IPS DF 6.9 (cell line): ENCODE measurements around the gene SMCHD1.

ENCODE experiments used
- DNase-seq: peaks from one replicate; pipeline ENCODE4 v3.0.0-alpha.2; 2013; ENCODE audit warnings: low read depth, low spot score
- H3K27ac ChIP-seq: one replicate; pipeline ENCODE4 v1.5.1; 2013; ENCODE audit warnings: low read length, control low read depth
- H3K27me3 ChIP-seq: 2 replicates; pipeline ENCODE4 v1.6.1; 2013; ENCODE audit warnings: mild to moderate bottlenecking, low read length; ENCODE audit not compliant: control insufficient read depth, insufficient read depth
- H3K36me3 ChIP-seq: 2 replicates; pipeline ENCODE4 v1.6.1; 2013; ENCODE audit warnings: low read length; ENCODE audit not compliant: control insufficient read depth, insufficient read depth
- H3K4me1 ChIP-seq: 2 replicates; pipeline ENCODE4 v1.6.1; 2013; ENCODE audit warnings: low read length; ENCODE audit not compliant: control insufficient read depth, insufficient read depth
- H3K4me3 ChIP-seq: 2 replicates; pipeline ENCODE4 v1.5.1; 2013; ENCODE audit warnings: mild to moderate bottlenecking, low read length
- H3K9me3 ChIP-seq: 2 replicates; pipeline ENCODE4 v1.6.1; 2013; ENCODE audit warnings: low read length, inconsistent platforms; ENCODE audit not compliant: control insufficient read depth, insufficient read depth
- WGBS: extraction: QIAGEN DNeasy Blood & Tissue Kit; methylation state at CpG from one replicate; pipeline ENCODE4 v1.1.7; 2013; ENCODE audit warnings: mixed read lengths, missing lambda C conversion rate; ENCODE audit not compliant: insufficient read length, insufficient coverage; 5-methylcytosine and 5-hydroxymethylcytosine counted together

The SMCHD1 gene

GRCh38 chr18:2655178-2655953, at the start of gene SMCHD1:
Gene SMCHD1 (plus strand): TSS chr18:2655726. CDS start chr18:2656076, 350 bp downstream.
- no CpG with 5 or more reads among the region's 100 CpGs for WGBS
- DNase-seq: no peak
- Histone ChIP-seq H3K4me3 (peak within 1 kb of the TSS; percentile 99), H3K27ac (no peak within 1 kb of the TSS), H3K9me3 (no peaks in the 10 kb centered on the region), H3K27me3 (peaks cover 10% of the 10 kb centered on the region; the same call in 1 of the 2 replicates), H3K36me3 (no peaks in the 10 kb centered on the region), H3K4me1 (no peaks in the 10 kb centered on the region)

DNA sequence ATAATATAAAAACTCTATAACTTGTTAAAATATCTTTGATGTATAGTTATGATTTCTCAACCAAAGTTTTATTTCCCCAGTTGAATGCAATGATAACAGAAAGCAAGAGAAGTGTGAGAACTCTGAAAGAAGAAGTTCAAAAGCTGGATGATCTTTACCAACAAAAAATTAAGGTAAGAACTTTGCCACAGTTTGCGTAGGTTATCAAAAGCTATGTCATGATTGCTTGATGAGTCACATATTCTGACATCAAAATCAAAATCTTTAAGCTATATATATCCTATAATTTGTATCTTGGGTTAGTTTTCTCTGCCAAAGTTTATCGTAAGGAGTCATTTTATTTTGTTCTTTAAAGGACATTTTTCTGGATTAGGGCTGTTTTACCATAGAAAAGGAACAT, 49.2 kb upstream of the SMCHD1 start:
- no peak overlapping the region for H3K27ac ChIP-seq
- no peaks in the 10 kb centered on the region; the same call in 1 of the 2 replicates for H3K9me3 ChIP-seq
- no peak for DNase-seq
- no peaks in the 10 kb centered on the region for H3K4me1 ChIP-seq
- peaks cover 2% of the 10 kb centered on the region; the same call in 1 of the 2 replicates for H3K36me3 ChIP-seq
- no peaks in the 10 kb centered on the region for H3K27me3 ChIP-seq
- H3K4me3 ChIP-seq: no peak overlapping the region
- no CpG with 5 or more reads among the region's 2 CpGs for WGBS

DNA sequence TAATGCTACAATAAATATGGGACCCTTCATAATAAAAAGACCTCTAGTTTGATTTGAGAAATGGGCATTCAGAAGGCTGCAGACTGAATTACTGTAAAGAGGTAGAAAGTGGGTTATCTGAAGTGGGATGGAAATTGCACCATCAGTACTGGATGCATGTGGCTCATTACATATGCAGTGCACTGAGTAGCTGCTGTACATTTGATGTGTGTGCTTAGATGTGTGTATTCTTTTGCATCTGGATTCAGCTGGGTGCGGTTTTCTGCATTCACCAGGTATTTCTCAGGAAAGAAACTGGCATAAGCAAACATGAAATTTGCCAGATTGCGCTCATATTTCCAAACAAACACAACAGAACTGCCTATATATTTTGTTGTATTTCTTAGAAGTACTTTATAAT, 45.9 kb upstream of the SMCHD1 start:
- DNase-seq: no peak
- H3K9me3 ChIP-seq: no peaks in the 10 kb centered on the region; the same call in 1 of the 2 replicates
- H3K36me3 ChIP-seq: peaks cover under 1% of the 10 kb centered on the region; the same call in 1 of the 2 replicates
- no peaks in the 10 kb centered on the region for H3K4me1 ChIP-seq
- H3K27ac ChIP-seq: no peak overlapping the region
- H3K27me3 ChIP-seq: no peaks in the 10 kb centered on the region
- no peak overlapping the region for H3K4me3 ChIP-seq
- no CpG with 5 or more reads among the region's 2 CpGs for WGBS

DNA sequence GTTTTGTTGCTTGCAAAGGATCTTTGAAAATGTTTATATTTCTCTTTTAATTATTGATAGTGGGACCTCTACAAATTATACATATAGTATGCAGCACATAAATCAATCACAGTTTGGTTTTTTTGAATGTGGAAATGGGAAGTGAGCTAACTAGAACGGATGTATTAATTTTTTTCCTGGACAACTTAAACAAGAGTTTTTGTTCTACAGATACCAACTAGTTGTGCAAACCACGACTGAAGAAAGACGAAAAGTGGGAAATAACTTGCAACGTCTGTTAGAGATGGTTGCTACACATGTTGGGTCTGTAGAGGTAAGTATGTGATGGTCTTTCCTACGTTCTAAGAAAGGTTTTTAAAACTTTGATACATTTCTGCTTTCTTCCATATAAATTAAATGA, 45.0 kb upstream of the SMCHD1 start:
- H3K9me3 ChIP-seq: no peaks in the 10 kb centered on the region; the same call in 1 of the 2 replicates
- H3K27ac ChIP-seq: no peak overlapping the region
- no peaks in the 10 kb centered on the region for H3K27me3 ChIP-seq
- H3K4me3 ChIP-seq: no peak overlapping the region
- no peaks in the 10 kb centered on the region for H3K4me1 ChIP-seq
- no CpG with 5 or more reads among the region's 5 CpGs for WGBS
- peaks cover 2% of the 10 kb centered on the region; the same call in 1 of the 2 replicates for H3K36me3 ChIP-seq
- no peak for DNase-seq

- Histone ChIP-seq H3K9me3 (no peaks in the 10 kb centered on the region; the same call in 1 of the 2 replicates), H3K4me1 (no peaks in the 10 kb centered on the region), H3K4me3 (no peak overlapping the region), H3K27ac (no peak overlapping the region), H3K27me3 (no peaks in the 10 kb centered on the region), H3K36me3 (peaks cover 2% of the 10 kb centered on the region; the same call in 1 of the 2 replicates)
- DNase-seq: no peak
- no CpG with 5 or more reads among the region's 1 CpG for WGBS
These were observed 42.5 kb upstream of the SMCHD1 start for GRCh38 chr18:2612996-2613395.

- Histone ChIP-seq H3K27me3 (no peaks in the 10 kb centered on the region), H3K36me3 (peaks cover 2% of the 10 kb centered on the region; the same call in 1 of the 2 replicates), H3K9me3 (no peaks in the 10 kb centered on the region), H3K4me3 (no peak overlapping the region), H3K27ac (no peak overlapping the region), H3K4me1 (no peaks in the 10 kb centered on the region)
- no peak for DNase-seq
- WGBS: no CpG with 5 or more reads among the region's 4 CpGs
These were observed 38.0 kb upstream of the SMCHD1 start for GRCh38 chr18:2617401-2617998.

DNA sequence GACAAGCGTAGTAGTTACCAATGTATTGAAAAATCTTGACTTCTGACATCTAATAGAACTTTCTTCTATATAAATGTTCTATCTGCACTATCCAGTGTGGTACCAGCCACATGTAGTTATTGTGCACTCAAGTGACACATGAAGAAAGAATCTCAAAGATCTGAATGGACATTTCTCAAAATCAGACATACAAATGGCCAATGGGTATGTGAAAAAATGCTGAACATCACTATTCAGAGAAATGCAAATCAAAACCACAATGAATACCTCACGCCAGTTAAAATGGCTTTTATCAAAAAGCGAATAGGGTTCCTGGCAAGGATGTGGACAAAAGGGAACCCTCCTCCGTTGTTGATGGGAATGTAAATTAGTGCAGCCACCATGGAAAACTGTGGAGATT, 37.5 kb upstream of the SMCHD1 start:
- DNase-seq: no peak
- no peaks in the 10 kb centered on the region for H3K4me1 ChIP-seq
- no CpG with 5 or more reads among the region's 4 CpGs for WGBS
- H3K27ac ChIP-seq: no peak overlapping the region
- H3K36me3 ChIP-seq: peaks cover 2% of the 10 kb centered on the region; the same call in 1 of the 2 replicates
- no peaks in the 10 kb centered on the region for H3K9me3 ChIP-seq
- H3K4me3 ChIP-seq: no peak overlapping the region
- H3K27me3 ChIP-seq: no peaks in the 10 kb centered on the region

DNA sequence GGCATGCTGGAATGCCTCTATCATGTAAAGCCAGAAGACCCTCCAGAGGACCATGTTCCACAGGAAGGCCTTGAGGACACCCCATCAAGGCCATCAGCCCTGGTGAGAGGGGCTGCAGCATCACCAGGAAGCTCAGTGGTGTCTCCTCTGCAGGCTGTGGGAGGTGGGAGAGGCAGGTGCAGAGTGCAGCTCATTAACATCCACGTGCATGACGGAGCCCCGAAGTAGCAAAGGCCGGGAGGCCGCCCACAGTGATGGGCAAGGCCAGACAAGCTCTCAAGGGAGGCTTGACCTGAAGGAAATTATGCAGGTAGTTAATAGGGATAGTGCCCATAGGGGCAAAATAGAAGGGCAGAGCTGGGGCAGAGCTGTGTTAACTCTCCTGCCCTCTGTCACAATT, 30.3 kb upstream of the SMCHD1 start:
- H3K4me1 ChIP-seq: no peaks in the 10 kb centered on the region

GRCh38 chr18:2627821-2628276, 27.7 kb upstream of the SMCHD1 start:
- Histone ChIP-seq H3K4me3 (no peak overlapping the region), H3K27me3 (no peaks in the 10 kb centered on the region), H3K4me1 (no peaks in the 10 kb centered on the region), H3K36me3 (no peaks in the 10 kb centered on the region), H3K9me3 (no peaks in the 10 kb centered on the region), H3K27ac (no peak overlapping the region)
- DNase-seq: no peak
- WGBS: no CpG with 5 or more reads among the region's 1 CpG

More for the DNA sequence above, 30.3 kb upstream of the SMCHD1 start:
- H3K9me3 ChIP-seq: no peaks in the 10 kb centered on the region
- no CpG with 5 or more reads among the region's 5 CpGs for WGBS
- no peak overlapping the region for H3K27ac ChIP-seq
- no peak overlapping the region for H3K4me3 ChIP-seq
- H3K36me3 ChIP-seq: no peaks in the 10 kb centered on the region
- no peak for DNase-seq
- H3K27me3 ChIP-seq: no peaks in the 10 kb centered on the region

GRCh38 chr18:2629003-2629402, 26.5 kb upstream of the SMCHD1 start:
- Histone ChIP-seq H3K36me3 (no peaks in the 10 kb centered on the region), H3K27me3 (no peaks in the 10 kb centered on the region), H3K4me3 (no peak overlapping the region), H3K4me1 (no peaks in the 10 kb centered on the region), H3K9me3 (no peaks in the 10 kb centered on the region), H3K27ac (no peak overlapping the region)
- no peak for DNase-seq
- WGBS: no CpG with 5 or more reads among the region's 2 CpGs
